GM19372 (cell line): ENCODE results near the gene HDAC4.

Source experiments
- ATAC-seq: cut with Tn5 transposase; IDR thresholded peaks from one replicate; pipeline ENCODE4 v1.9.1; 2021; ENCODE audit warnings: mild to moderate bottlenecking, low read depth, moderate library complexity; ENCODE audit not compliant: unreplicated experiment

HDAC4 gene

GRCh38 chr2:239300871-239301735 lies 99.7 kb downstream of the HDAC4 start:
- ATAC-seq: no peak

- ATAC-seq: no peak
These were observed 100.6 kb downstream of the HDAC4 start for GRCh38 chr2:239300242-239300641.

GRCh38 chr2:239299218-239299939 lies 101.4 kb downstream of the HDAC4 start:
- ATAC-seq: no peak

- no peak for ATAC-seq
These were observed 102.6 kb downstream of the HDAC4 start for GRCh38 chr2:239298116-239298804.

- no peak for ATAC-seq
These were observed 103.4 kb downstream of the HDAC4 start for GRCh38 chr2:239297142-239298004.

- no peak for ATAC-seq
These were observed 104.5 kb downstream of the HDAC4 start for GRCh38 chr2:239296020-239296932.

GRCh38 chr2:239295377-239296019 lies 105.3 kb downstream of the HDAC4 start:
- no peak for ATAC-seq

- no peak for ATAC-seq
These were observed 106.2 kb downstream of the HDAC4 start for GRCh38 chr2:239294571-239295054.

GRCh38 chr2:239293775-239294430 lies 106.9 kb downstream of the HDAC4 start:
- no peak for ATAC-seq

- ATAC-seq: no peak
These were observed 107.7 kb downstream of the HDAC4 start for GRCh38 chr2:239292959-239293774.

GRCh38 chr2:239292531-239292930 lies 108.3 kb downstream of the HDAC4 start:
- no peak for ATAC-seq

- ATAC-seq: no peak
These were observed 109.1 kb downstream of the HDAC4 start for GRCh38 chr2:239291475-239292350.

- no peak for ATAC-seq
These were observed 110.0 kb downstream of the HDAC4 start for GRCh38 chr2:239290618-239291474.

GRCh38 chr2:239289545-239289944 lies 111.3 kb downstream of the HDAC4 start:
- ATAC-seq: peak; percentile 10

- ATAC-seq: peak; percentile 77
These were observed 111.8 kb downstream of the HDAC4 start for GRCh38 chr2:239288951-239289511.
